Vagina (tissue), 2 donors: ENCODE data around the gene LIMK2. TPM values are rescaled to one million over a fixed set of nuclear protein-coding genes. Genes with fewer than 3 reads are reported as not detected.

ENCODE experiments used
- DNase-seq, 2 donors: peaks; one replicate each; pipeline ENCODE4 v3.0.0-alpha.2; 2017; ENCODE audit errors: extremely low spot score in 2 of 2
- H3K27ac ChIP-seq: fragments of 200-600 bp; sonication (generic); one replicate; pipeline ENCODE4 v1.5.1; 2019
- H3K27me3 ChIP-seq: fragments of 200-600 bp; sonication (generic); one replicate; pipeline ENCODE4 v1.5.1; 2019
- H3K36me3 ChIP-seq, 2 donors: fragments of 200-600 bp; sonication (generic); one replicate each; pipeline ENCODE4 v1.5.1; 2017 to 2019
- H3K4me1 ChIP-seq: fragments of 200-600 bp; sonication (generic); one replicate; pipeline ENCODE4 v1.5.1; 2019
- H3K4me3 ChIP-seq, 2 donors: fragments of 200-600 bp; sonication (generic); 1 replicate in 1 of 2; 2 replicates in 1 of 2; pipeline ENCODE4 v1.5.1; 2016 to 2019
- H3K9me3 ChIP-seq: fragments of 200-600 bp; sonication (generic); one replicate; pipeline ENCODE4 v1.5.1; 2019
- POLR2A ChIP-seq, 2 donors: fragments of 450-650 bp; IDR thresholded peaks; one replicate each; pipeline ENCODE4 v1.6.1; 2017; ENCODE audit warnings: antibody characterized with exemption in 2 of 2, mild to moderate bottlenecking in 2 of 2, moderate library complexity in 2 of 2
- POLR2AphosphoS5 ChIP-seq, 2 donors: sonication (generic); formaldehyde crosslinking; IDR thresholded peaks; one replicate each; pipeline ENCODE4 v1.9.0; 2017; ENCODE audit warnings: antibody characterized with exemption in 2 of 2, mild to moderate bottlenecking in 2 of 2, low read depth in 1 of 2; ENCODE audit not compliant: insufficient read depth in 1 of 2
- intact Hi-C: fragments of 100-400 bp; cut with DNase I; formaldehyde crosslinking; loops from one replicate; pipeline ENCODE4 v1.15.1; 2023
- total RNA-seq: library from RNA; depleted of rRNA; stranded (reverse); fragments of >200 nt; gene quantifications from one replicate; pipeline ENCODE4 v1.2.3, GENCODE V29; 2016
- TF ChIP-seq, protein P1 (sequence below), 3 experiments: fragments of 450-650 bp in 2 of 3; fragments of 200-600 bp in 1 of 3; sonication (generic) in 1 of 3; IDR thresholded peaks; one replicate each; pipeline ENCODE4 v1.5.1; 2017 to 2019; ENCODE audit warnings: antibody characterized with exemption in 3 of 3, mild to moderate bottlenecking in 2 of 3, moderate library complexity in 2 of 3

The LIMK2 gene
- total RNA-seq, 1 donor from 2014 or later = 120 TPM

DNA sequence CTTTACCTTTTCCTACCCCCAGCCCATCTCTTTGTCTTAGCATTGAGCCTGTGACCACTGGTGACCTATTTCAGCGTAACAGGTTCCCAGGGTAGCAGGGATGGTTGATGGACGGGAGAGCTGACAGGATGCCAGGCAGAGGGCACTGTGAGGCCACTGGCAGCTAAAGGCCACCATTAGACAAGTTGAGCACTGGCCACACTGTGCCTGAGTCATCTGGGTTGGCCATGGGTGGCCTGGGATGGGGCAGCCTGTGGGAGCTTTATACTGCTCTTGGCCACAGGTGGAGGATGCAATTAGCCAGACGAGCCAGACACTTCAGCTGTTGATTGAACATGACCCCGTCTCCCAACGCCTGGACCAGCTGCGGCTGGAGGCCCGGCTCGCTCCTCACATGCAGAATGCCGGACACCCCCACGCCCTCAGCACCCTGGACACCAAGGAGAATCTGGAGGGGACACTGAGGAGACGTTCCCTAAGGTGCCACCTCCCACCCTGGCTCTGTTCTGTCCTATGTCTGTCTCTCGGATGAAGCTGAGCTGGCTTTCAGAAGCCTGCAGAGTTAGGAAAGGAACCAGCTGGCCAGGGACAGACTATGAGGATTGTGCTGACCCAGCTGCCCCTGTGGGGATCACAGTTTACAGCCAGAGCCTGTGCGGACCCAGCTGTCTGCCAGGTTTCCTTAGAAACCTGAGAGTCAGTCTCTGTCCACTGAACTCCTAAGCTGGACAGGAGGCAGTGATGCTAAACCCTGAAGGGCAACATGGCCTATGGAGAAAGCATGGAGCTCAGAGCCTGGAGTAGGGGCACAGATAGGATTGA lies 50.4 kb downstream of the LIMK2 start:
- intact Hi-C loops = no loop called here
- Histone ChIP-seq H3K36me3 (peaks cover 0 to 67% of the 10 kb centered on the region in 2 donors), H3K9me3 (no peaks in the 10 kb centered on the region), H3K27ac (no peak overlapping the region), H3K4me1 (no peaks in the 10 kb centered on the region), H3K27me3 (no peaks in the 10 kb centered on the region), H3K4me3 (no peak overlapping the region)
- TF ChIP-seq POLR2A (IDR thresholded peaks at IDR 0.05) (no peak), POLR2AphosphoS5 (IDR thresholded peaks at IDR 0.05; ENCODE audit: insufficient read depth in 1 of 2, low read depth in 1 of 2) (no peak)
- TF ChIP-seq, protein P1, sequence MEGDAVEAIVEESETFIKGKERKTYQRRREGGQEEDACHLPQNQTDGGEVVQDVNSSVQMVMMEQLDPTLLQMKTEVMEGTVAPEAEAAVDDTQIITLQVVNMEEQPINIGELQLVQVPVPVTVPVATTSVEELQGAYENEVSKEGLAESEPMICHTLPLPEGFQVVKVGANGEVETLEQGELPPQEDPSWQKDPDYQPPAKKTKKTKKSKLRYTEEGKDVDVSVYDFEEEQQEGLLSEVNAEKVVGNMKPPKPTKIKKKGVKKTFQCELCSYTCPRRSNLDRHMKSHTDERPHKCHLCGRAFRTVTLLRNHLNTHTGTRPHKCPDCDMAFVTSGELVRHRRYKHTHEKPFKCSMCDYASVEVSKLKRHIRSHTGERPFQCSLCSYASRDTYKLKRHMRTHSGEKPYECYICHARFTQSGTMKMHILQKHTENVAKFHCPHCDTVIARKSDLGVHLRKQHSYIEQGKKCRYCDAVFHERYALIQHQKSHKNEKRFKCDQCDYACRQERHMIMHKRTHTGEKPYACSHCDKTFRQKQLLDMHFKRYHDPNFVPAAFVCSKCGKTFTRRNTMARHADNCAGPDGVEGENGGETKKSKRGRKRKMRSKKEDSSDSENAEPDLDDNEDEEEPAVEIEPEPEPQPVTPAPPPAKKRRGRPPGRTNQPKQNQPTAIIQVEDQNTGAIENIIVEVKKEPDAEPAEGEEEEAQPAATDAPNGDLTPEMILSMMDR (IDR thresholded peaks at IDR 0.05) = no peak
- no peak for DNase-seq

DNA sequence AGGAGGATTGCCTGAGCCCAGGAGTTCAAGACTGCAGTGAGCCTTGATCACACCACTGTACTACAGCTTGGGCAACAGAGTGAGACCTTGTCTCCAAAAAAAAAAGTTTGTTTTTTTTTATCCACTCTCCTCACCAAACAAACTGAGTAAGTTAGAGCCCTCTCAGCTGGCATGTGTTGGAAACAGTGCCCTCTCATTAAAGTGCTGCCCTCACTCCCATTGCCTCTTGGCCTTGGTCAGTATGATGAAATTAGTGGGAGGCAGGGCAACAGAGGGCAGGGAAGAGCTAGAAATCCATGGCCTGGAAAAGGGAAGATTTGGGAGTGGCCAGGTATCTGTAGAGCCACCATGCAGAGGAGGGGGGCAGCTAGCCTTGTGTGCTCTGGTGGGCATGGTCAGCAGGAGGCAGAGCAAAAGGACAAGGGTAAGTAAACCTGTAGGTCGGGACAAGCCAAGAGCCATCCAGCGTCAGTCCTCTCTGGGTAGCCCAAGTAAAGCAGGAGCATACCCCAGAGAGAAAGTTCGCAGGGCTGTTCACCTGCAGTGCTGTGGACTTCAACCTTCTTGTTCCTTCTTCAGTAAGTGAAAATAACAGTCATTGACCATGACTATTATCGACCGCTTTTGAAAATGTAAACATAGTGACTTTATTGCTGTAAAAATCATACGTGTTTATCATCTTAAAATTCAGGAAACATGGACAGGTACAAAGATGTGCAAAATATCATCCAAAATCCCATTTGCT lies 52.0 kb downstream of the LIMK2 start:
- Histone ChIP-seq H3K4me1 (no peaks in the 10 kb centered on the region), H3K27ac (no peak overlapping the region), H3K27me3 (no peaks in the 10 kb centered on the region), H3K4me3 (no peak overlapping the region), H3K36me3 (peaks cover 0 to 71% of the 10 kb centered on the region in 2 donors), H3K9me3 (no peaks in the 10 kb centered on the region)
- no peak for DNase-seq
- intact Hi-C loops = no loop called here
- TF ChIP-seq, protein P1 (IDR thresholded peaks at IDR 0.05) = no peak
- no peak for TF ChIP-seq POLR2AphosphoS5 (IDR thresholded peaks at IDR 0.05; ENCODE audit: insufficient read depth in 1 of 2, low read depth in 1 of 2)
- TF ChIP-seq POLR2A (IDR thresholded peaks at IDR 0.05) = no peak

DNA sequence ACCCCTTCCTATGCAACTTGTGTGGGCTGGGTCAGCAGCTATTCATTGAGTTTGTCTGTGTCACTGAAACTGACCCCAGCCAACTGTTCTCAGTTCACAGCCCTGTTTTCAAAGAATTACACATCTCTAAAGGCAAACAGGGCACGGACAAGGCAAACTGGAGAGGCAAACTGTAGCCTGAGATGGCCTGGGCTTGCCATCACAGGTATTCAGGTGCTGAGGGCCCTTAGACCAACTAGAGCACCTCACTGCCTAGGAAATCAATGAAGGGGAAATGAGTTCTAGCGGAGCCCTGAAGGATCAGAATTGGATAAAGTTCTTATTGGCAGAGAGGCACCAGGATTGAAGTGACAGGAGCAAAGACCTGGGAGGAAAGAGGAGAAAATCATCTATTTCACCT lies 56.2 kb downstream of the LIMK2 start:
- H3K27me3 ChIP-seq = no peaks in the 10 kb centered on the region
- no peak overlapping the region for H3K4me3 ChIP-seq
- no peak overlapping the region for H3K27ac ChIP-seq
- H3K36me3 ChIP-seq = peaks cover 0 to 54% of the 10 kb centered on the region in 2 donors
- intact Hi-C loops = no loop called here
- peaks cover 4% of the 10 kb centered on the region for H3K4me1 ChIP-seq
- DNase-seq = no peak
- TF ChIP-seq POLR2A (IDR thresholded peaks at IDR 0.05) = no peak
- H3K9me3 ChIP-seq = no peaks in the 10 kb centered on the region

DNA sequence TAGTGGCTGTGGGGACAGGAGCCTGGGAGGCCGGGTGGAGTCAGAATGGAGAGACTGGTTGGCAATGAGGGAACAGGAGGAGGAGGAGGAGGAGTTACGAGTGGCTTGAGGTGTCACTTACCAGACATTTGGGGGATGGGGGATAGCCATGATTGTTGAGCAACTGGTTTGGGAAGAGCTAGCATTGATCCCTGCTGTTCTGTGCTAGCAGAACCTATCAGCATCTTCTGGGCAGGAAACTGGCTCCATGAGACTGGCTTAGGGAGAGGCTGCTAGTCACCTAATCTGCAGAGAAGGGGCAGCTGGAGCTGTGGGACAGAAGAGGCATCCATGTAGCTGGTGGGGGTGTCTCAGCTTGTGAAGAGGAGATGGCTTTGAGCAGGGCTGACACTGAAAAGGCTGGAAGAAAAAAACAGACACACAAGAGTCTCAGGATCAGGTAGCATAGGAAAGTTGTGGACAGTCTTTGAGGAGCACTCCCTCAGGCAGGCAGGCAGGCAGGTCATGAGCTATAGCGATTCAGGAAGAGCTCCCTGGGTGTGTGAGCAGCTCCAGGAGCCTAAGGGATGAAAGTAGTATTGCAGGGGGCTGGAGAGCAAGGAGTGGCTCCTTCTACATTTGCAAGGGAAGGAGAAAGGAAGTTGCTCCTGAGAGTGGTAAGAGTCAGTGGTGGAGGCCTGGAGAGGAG lies 57.9 kb downstream of the LIMK2 start:
- no peak for DNase-seq
- Histone ChIP-seq H3K27me3 (no peaks in the 10 kb centered on the region), H3K4me3 (no peak overlapping the region), H3K9me3 (no peaks in the 10 kb centered on the region), H3K36me3 (peaks cover 0 to 62% of the 10 kb centered on the region in 2 donors), H3K27ac (no peak overlapping the region), H3K4me1 (peaks cover 4% of the 10 kb centered on the region)
- intact Hi-C loops = no loop called here
- TF ChIP-seq POLR2AphosphoS5 (IDR thresholded peaks at IDR 0.05; ENCODE audit: insufficient read depth in 1 of 2, low read depth in 1 of 2) = no peak
- TF ChIP-seq POLR2A (IDR thresholded peaks at IDR 0.05) = no peak
- TF ChIP-seq, protein P1 (IDR thresholded peaks at IDR 0.05) = no peak

DNA sequence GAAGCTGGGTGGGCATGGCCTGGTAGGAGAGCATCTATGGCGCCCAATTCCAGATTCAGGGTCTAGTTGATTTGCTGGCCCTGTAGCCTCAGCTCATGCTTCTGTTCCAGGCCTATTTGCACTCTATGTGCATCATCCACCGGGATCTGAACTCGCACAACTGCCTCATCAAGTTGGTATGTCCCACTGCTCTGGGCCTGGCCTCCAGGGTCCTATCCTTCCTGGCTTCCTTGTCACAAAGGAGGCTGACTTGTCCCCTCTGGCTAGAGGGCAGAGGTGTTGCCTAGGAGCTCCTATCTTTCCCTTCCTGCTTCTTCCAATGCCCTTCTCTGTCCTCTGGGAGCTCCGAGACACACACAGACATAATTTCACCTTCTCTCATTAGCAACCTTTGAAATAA lies 58.9 kb downstream of the LIMK2 start:
- peaks cover 0 to 63% of the 10 kb centered on the region in 2 donors for H3K36me3 ChIP-seq
- intact Hi-C loops = no loop called here

More for the DNA sequence above, 58.9 kb downstream of the LIMK2 start:
- H3K27me3 ChIP-seq = no peaks in the 10 kb centered on the region
- no peak overlapping the region for H3K27ac ChIP-seq
- TF ChIP-seq, protein P1 (IDR thresholded peaks at IDR 0.05) = no peak
- TF ChIP-seq POLR2AphosphoS5 (IDR thresholded peaks at IDR 0.05; ENCODE audit: insufficient read depth in 1 of 2, low read depth in 1 of 2) = no peak
- TF ChIP-seq POLR2A (IDR thresholded peaks at IDR 0.05) = no peak
- no peaks in the 10 kb centered on the region for H3K9me3 ChIP-seq
- DNase-seq = no peak
- H3K4me1 ChIP-seq = peaks cover 4% of the 10 kb centered on the region
- H3K4me3 ChIP-seq = no peak overlapping the region
